ENCODE measurements around the gene TTN. TPM values are rescaled to one million over a fixed set of nuclear protein-coding genes. Genes with fewer than 3 reads are reported as not detected.

Gene TTN
- total RNA-seq, 4 donors from 2014 or later = 1.8 to 10.0 (median 7.2) TPM

GRCh38 chr2:178733975-178734374, 73.2 kb downstream of the TTN start:
- Histone ChIP-seq H3K36me3 (no peaks in the 10 kb centered on the region), H3K27ac (no peak overlapping the region), H3K4me3 (no peak overlapping the region), H3K27me3 (no peaks in the 10 kb centered on the region), H3K9me3 (no peaks in the 10 kb centered on the region), H3K4me1 (no peaks in the 10 kb centered on the region)
- intact Hi-C loops (cut with DNase I; ENCODE audit: low total_unique reads) = no loop called here
- no peak for DNase-seq
- TF ChIP-seq POLR2A (IDR thresholded peaks at IDR 0.05) = no peak
- no peak for TF ChIP-seq CTCF (IDR thresholded peaks at IDR 0.05)

- no peaks in the 10 kb centered on the region for H3K9me3 ChIP-seq
- no peaks in the 10 kb centered on the region for H3K27me3 ChIP-seq
- no peak overlapping the region for H3K4me3 ChIP-seq
- no peak for DNase-seq
- no peaks in the 10 kb centered on the region for H3K4me1 ChIP-seq
- H3K27ac ChIP-seq = no peak overlapping the region
- H3K36me3 ChIP-seq = no peaks in the 10 kb centered on the region
- TF ChIP-seq CTCF (IDR thresholded peaks at IDR 0.05) = no peak
- intact Hi-C loops (cut with DNase I; ENCODE audit: low total_unique reads) = no loop called here
Measured at GRCh38 chr2:178732913-178733312, 74.3 kb downstream of the TTN start.

- Histone ChIP-seq H3K27me3 (no peaks in the 10 kb centered on the region), H3K4me3 (no peak overlapping the region), H3K9me3 (no peaks in the 10 kb centered on the region), H3K36me3 (no peaks in the 10 kb centered on the region), H3K27ac (no peak overlapping the region), H3K4me1 (no peaks in the 10 kb centered on the region)
- no peak for DNase-seq
- intact Hi-C loops (cut with DNase I; ENCODE audit: low total_unique reads) = no loop called here
- TF ChIP-seq CTCF (IDR thresholded peaks at IDR 0.05) (no peak), POLR2A (IDR thresholded peaks at IDR 0.05) (no peak)
Measured at GRCh38 chr2:178731300-178731699, 75.9 kb downstream of the TTN start.

GRCh38 chr2:178730049-178730448, 77.2 kb downstream of the TTN start:
- Histone ChIP-seq H3K4me3 (no peak overlapping the region), H3K36me3 (no peaks in the 10 kb centered on the region), H3K4me1 (no peaks in the 10 kb centered on the region), H3K27ac (no peak overlapping the region), H3K9me3 (no peaks in the 10 kb centered on the region), H3K27me3 (no peaks in the 10 kb centered on the region)
- no peak for DNase-seq
- TF ChIP-seq CTCF (IDR thresholded peaks at IDR 0.05) = no peak
- no peak for TF ChIP-seq POLR2A (IDR thresholded peaks at IDR 0.05)
- intact Hi-C loops (cut with DNase I; ENCODE audit: low total_unique reads) = no loop called here

- H3K4me3 ChIP-seq = no peak overlapping the region
- H3K27ac ChIP-seq = no peak overlapping the region
- H3K9me3 ChIP-seq = peaks cover 0 to 5% of the 10 kb centered on the region in 2 donors
- H3K36me3 ChIP-seq = no peaks in the 10 kb centered on the region
- H3K4me1 ChIP-seq = no peaks in the 10 kb centered on the region
- no peak for TF ChIP-seq POLR2A (IDR thresholded peaks at IDR 0.05)
- TF ChIP-seq CTCF (IDR thresholded peaks at IDR 0.05) = no peak
- DNase-seq = no peak
- no peaks in the 10 kb centered on the region for H3K27me3 ChIP-seq
- intact Hi-C loops (cut with DNase I; ENCODE audit: low total_unique reads) = no loop called here
Measured at GRCh38 chr2:178723786-178724346, 83.4 kb downstream of the TTN start.

Data from uterus (tissue), 4 donors.